Gastrocnemius medialis (tissue), 4 donors: ENCODE data around the gene TMTC2. TPM values are rescaled to one million over a fixed set of nuclear protein-coding genes. Genes with fewer than 3 reads are reported as not detected.

Source experiments
- ATAC-seq, 2 donors: fragments of 150-250 bp; one replicate each; pipeline ENCODE4 v1.9.1; 2016
- DNase-seq, 2 donors: peaks; one replicate each; pipeline ENCODE4 v3.0.0-alpha.2; 2019
- H3K27ac ChIP-seq, 4 donors: fragments of 200-600 bp; sonication (generic); 1 replicate in 1 of 4; 2 replicates in 3 of 4; pipeline ENCODE4 v1.5.1; 2016 to 2018; ENCODE audit warnings: mild to moderate bottlenecking in 2 of 4, moderate library complexity in 1 of 4
- H3K27me3 ChIP-seq, 3 donors: fragments of 200-600 bp; sonication (generic) in 2 of 3; 1 replicate in 1 of 3; 2 replicates in 2 of 3; pipeline versions ENCODE4 v1.5.1 to v1.6.0; 2016 to 2019; ENCODE audit warnings: mild to moderate bottlenecking in 1 of 3, moderate library complexity in 1 of 3
- H3K36me3 ChIP-seq, 2 donors: fragments of 200-600 bp; sonication (generic) in 1 of 2; one replicate each; pipeline ENCODE4 v1.5.1; 2017 to 2018
- H3K4me1 ChIP-seq, 2 donors: fragments of 200-600 bp; sonication (generic) in 1 of 2; one replicate each; pipeline ENCODE4 v1.5.1; 2016 to 2017; ENCODE audit warnings: mild to moderate bottlenecking in 2 of 2
- H3K4me3 ChIP-seq, 4 donors: fragments of 200-600 bp; sonication (generic) in 3 of 4; 1 replicate in 1 of 4; 2 replicates in 3 of 4; pipeline ENCODE4 v1.5.1; 2016 to 2019; ENCODE audit warnings: mild to moderate bottlenecking in 2 of 4
- H3K9me3 ChIP-seq, 3 donors: fragments of 200-600 bp; sonication (generic) in 2 of 3; 1 replicate in 1 of 3; 2 replicates in 2 of 3; pipeline ENCODE4 v1.5.1; 2016 to 2019
- POLR2A ChIP-seq, 2 donors: fragments of 450-650 bp; IDR thresholded peaks; one replicate each; pipeline ENCODE4 v1.6.1; 2017; ENCODE audit warnings: antibody characterized with exemption in 2 of 2, mild to moderate bottlenecking in 2 of 2, moderate library complexity in 2 of 2
- in situ Hi-C, 4 donors: fragments of 200-750 bp; cut with MboI; loops; one replicate each; pipeline versions ENCODE4 v1.15.0 to v1.8.0; 2017; ENCODE audit warnings: low sequenced_read_pairs in 4 of 4
- intact Hi-C: fragments of 100-400 bp; cut with DNase I; formaldehyde crosslinking; loops from one replicate; pipeline ENCODE4 v1.15.1; 2023; ENCODE audit warnings: low total_unique reads
- total RNA-seq, 4 donors: library from RNA; depleted of rRNA; stranded (reverse); fragments of >200 nt; gene quantifications; one replicate each; pipeline versions ENCODE4 v1.1.0 to v1.2.3, GENCODE V29; 2016
- TF ChIP-seq, protein P1 (sequence below), 5 experiments: fragments of 450-650 bp in 3 of 5; fragments of 200-600 bp in 2 of 5; sonication (generic) in 2 of 5; IDR thresholded peaks in 4 of 5; conservative IDR thresholded peaks in 1 of 5; 1 replicate in 4 of 5; 2 replicates in 1 of 5; pipeline ENCODE4 v1.5.1; 2016 to 2019; ENCODE audit warnings: antibody characterized with exemption in 5 of 5, mild to moderate bottlenecking in 3 of 5, moderate library complexity in 3 of 5

The TMTC2 gene
- total RNA-seq, 4 donors from 2014 or later = 1.6 to 2.5 (median 1.9) TPM

DNA sequence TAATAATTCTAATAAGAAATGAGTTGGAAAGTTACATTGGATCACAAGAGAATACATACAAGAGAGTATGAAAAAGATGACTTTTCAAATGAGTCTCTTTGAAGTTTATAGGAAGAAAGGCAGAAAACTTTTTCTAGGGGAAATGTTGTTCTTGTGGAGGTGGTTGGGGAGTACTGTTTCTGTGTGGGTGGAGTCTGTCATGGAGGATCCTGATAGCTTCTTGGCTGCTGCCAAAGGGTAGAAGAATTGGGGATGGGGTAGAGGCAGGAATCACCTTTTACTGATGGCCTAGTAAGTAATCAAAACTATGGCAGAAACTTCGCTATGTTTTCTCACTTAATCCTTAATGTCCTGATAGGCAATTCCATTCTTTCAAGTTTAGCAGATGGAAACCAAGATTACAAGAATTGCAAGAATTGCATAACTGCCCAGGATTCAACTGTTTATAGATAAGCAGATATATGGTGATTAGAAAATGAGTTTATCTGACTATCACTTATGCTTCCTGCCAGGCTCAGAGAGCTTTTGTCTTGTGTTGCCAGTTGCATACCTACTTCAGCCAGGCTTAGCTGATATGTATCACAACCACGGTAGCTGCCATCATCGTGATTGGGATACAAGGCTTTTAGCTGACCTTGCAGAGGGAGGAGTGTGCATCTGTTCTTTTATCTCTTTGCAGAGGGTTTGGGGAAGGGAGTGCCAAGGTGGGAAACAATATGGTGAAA, 463.9 kb downstream of the TMTC2 start:
- TF ChIP-seq, protein P1, sequence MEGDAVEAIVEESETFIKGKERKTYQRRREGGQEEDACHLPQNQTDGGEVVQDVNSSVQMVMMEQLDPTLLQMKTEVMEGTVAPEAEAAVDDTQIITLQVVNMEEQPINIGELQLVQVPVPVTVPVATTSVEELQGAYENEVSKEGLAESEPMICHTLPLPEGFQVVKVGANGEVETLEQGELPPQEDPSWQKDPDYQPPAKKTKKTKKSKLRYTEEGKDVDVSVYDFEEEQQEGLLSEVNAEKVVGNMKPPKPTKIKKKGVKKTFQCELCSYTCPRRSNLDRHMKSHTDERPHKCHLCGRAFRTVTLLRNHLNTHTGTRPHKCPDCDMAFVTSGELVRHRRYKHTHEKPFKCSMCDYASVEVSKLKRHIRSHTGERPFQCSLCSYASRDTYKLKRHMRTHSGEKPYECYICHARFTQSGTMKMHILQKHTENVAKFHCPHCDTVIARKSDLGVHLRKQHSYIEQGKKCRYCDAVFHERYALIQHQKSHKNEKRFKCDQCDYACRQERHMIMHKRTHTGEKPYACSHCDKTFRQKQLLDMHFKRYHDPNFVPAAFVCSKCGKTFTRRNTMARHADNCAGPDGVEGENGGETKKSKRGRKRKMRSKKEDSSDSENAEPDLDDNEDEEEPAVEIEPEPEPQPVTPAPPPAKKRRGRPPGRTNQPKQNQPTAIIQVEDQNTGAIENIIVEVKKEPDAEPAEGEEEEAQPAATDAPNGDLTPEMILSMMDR (IDR thresholded peaks at IDR 0.05 in 4 of 5, conservative IDR thresholded peaks at IDR 0.05 in 1 of 5) = no peak
- no peak for TF ChIP-seq POLR2A (IDR thresholded peaks at IDR 0.05)
- in situ Hi-C loops (no loop called here), intact Hi-C loops (no loop called here)
- no peaks in the 10 kb centered on the region for H3K36me3 ChIP-seq
- no peak overlapping the region for H3K27ac ChIP-seq
- H3K9me3 ChIP-seq = no peaks in the 10 kb centered on the region
- ATAC-seq = no peak
- H3K4me1 ChIP-seq = no peaks in the 10 kb centered on the region
- DNase-seq = no peak
- no peaks in the 10 kb centered on the region for H3K27me3 ChIP-seq
- no peak overlapping the region for H3K4me3 ChIP-seq

DNA sequence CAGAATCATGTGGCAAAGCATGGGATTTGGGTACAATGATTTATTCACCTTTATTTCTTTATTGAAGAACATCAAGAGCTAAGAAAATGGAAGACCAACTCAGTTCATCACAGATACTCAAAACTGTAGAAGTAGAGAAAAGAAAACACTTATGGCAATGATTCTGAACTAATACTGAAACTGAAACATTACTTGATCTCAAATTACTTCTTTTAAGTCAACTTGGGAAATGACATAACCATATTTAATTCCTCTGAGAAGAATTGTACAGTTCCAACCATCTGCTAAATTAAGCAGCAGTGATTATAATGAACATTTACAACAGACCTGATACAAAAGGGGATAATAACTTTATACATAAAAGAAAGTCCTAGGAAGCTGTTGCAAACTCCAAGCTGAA, 466.5 kb downstream of the TMTC2 start:
- no peak for ATAC-seq
- in situ Hi-C loops = no loop called here

DNA sequence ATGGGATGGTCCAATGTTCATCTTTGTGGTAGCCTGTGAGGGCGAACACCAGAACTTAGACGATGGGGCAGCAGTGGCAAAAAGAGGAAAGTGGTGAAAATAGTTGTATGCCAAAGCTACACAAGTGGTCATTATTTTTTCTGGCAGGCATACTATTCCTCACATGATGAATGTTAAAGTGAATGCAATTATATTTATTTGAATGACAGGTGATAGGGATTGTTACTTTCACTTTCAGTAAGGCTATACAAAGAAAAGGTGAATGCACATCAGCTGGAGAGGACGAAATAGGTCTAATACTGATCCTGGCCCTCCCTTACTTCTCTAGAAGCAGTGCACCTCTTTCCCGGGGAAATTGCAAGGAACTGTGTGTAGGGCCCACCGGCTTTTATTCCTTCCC, 470.1 kb downstream of the TMTC2 start:
- Histone ChIP-seq H3K36me3 (no peaks in the 10 kb centered on the region), H3K27ac (no peak overlapping the region), H3K4me3 (no peak overlapping the region), H3K27me3 (no peaks in the 10 kb centered on the region), H3K4me1 (no peaks in the 10 kb centered on the region), H3K9me3 (no peaks in the 10 kb centered on the region)
- no peak for DNase-seq
- TF ChIP-seq, protein P1 (IDR thresholded peaks at IDR 0.05 in 4 of 5, conservative IDR thresholded peaks at IDR 0.05 in 1 of 5) = no peak
- no peak for TF ChIP-seq POLR2A (IDR thresholded peaks at IDR 0.05)
- in situ Hi-C loops = no loop called here
- intact Hi-C loops = loop anchor here (5.0 kb wide), 1 partner anchor 175 kb away; no protein-coding TSS in a partner anchor
- no peak for ATAC-seq

More for the DNA sequence above, 466.5 kb downstream of the TMTC2 start:
- Histone ChIP-seq H3K36me3 (no peaks in the 10 kb centered on the region), H3K27me3 (no peaks in the 10 kb centered on the region), H3K9me3 (no peaks in the 10 kb centered on the region), H3K27ac (no peak overlapping the region), H3K4me3 (no peak overlapping the region), H3K4me1 (no peaks in the 10 kb centered on the region)
- intact Hi-C loops = no loop called here
- DNase-seq = no peak
- TF ChIP-seq, protein P1 (IDR thresholded peaks at IDR 0.05 in 4 of 5, conservative IDR thresholded peaks at IDR 0.05 in 1 of 5) = no peak

DNA sequence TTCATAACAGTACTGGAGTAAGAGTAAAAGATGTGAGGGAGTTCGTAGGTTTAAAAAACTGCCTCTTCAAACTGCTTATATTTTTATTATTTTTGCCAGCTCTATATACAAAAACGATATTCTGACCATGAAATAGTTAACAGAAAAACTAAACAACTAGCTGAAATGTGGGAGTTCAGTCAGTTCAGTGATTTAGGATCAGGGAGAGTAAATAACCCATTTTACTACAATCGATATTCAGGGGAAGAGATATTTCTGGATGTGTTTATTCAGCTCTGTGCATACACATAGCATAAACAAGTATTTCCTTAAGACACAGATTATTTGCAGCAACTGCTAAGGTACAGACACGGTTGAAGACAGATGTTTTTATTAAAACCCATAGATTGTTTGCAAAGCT, 470.9 kb downstream of the TMTC2 start:
- no peaks in the 10 kb centered on the region for H3K36me3 ChIP-seq
- in situ Hi-C loops = no loop called here
- no peaks in the 10 kb centered on the region for H3K27me3 ChIP-seq
- H3K4me3 ChIP-seq = no peak overlapping the region
- H3K27ac ChIP-seq = no peak overlapping the region
- ATAC-seq (no peak), DNase-seq (no peak)
- intact Hi-C loops = loop anchor here (5.0 kb wide), 1 partner anchor 175 kb away; no protein-coding TSS in a partner anchor
- TF ChIP-seq, protein P1 (IDR thresholded peaks at IDR 0.05 in 4 of 5, conservative IDR thresholded peaks at IDR 0.05 in 1 of 5) = no peak
- no peak for TF ChIP-seq POLR2A (IDR thresholded peaks at IDR 0.05)
- no peaks in the 10 kb centered on the region for H3K9me3 ChIP-seq
- no peaks in the 10 kb centered on the region for H3K4me1 ChIP-seq
